ENCODE measurements around the gene USP43. TPM values are rescaled to one million over a fixed set of nuclear protein-coding genes. Genes with fewer than 3 reads are reported as not detected.

Gene USP43
- total RNA-seq, 1 donor from 2014 or later, result not detected

DNA sequence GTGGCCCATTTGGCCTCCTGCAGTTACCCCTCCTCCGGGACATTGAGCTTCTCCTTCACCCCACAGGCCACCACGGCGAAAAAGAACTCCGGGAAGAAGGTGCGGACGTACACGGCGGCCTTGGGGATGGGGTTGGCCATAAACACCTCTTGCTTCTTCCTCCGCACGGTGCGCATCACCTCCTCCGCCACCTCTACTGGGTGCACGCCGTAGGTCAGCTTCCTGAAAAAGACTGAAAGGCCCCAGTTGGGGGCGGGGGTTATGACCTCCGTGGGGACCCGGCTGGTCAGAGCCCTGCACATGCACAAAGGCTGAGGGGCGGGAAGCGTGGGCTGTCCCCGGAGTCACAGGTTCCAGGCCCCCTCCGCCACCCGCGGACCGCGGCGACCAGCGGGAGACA, 126.1 kb downstream of the USP43 start:
- H3K4me3 ChIP-seq, result no peak overlapping the region
- H3K36me3 Mint-ChIP-seq, result no peaks in the 10 kb centered on the region
- H3K27ac Mint-ChIP-seq, result no peak overlapping the region
- H3K9me3 ChIP-seq (ENCODE audit: low read depth), result no peaks in the 10 kb centered on the region
- H3K9ac ChIP-seq, result no peak overlapping the region
- peaks cover 6% of the 10 kb centered on the region for H3K9me3 Mint-ChIP-seq
- H3K4me1 ChIP-seq, result no peaks in the 10 kb centered on the region
- H3K4me3 Mint-ChIP-seq, result no peak overlapping the region
- H3F3A ChIP-seq (ENCODE audit: low read depth), result no peaks in the 10 kb centered on the region
- no peaks in the 10 kb centered on the region for H3K27me3 Mint-ChIP-seq (ENCODE audit: insufficient read depth, low read depth)
- DNase-seq (ENCODE audit: low spot score), result no peak
- no peak overlapping the region for H3K27ac ChIP-seq
- H3K79me2 ChIP-seq (ENCODE audit: low read depth), result no peaks in the 10 kb centered on the region
- no peaks in the 10 kb centered on the region for H4K20me1 ChIP-seq (ENCODE audit: low read depth)
- H3K4me1 Mint-ChIP-seq, result no peaks in the 10 kb centered on the region
- TF ChIP-seq, protein P1, sequence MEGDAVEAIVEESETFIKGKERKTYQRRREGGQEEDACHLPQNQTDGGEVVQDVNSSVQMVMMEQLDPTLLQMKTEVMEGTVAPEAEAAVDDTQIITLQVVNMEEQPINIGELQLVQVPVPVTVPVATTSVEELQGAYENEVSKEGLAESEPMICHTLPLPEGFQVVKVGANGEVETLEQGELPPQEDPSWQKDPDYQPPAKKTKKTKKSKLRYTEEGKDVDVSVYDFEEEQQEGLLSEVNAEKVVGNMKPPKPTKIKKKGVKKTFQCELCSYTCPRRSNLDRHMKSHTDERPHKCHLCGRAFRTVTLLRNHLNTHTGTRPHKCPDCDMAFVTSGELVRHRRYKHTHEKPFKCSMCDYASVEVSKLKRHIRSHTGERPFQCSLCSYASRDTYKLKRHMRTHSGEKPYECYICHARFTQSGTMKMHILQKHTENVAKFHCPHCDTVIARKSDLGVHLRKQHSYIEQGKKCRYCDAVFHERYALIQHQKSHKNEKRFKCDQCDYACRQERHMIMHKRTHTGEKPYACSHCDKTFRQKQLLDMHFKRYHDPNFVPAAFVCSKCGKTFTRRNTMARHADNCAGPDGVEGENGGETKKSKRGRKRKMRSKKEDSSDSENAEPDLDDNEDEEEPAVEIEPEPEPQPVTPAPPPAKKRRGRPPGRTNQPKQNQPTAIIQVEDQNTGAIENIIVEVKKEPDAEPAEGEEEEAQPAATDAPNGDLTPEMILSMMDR (IDR thresholded peaks at IDR 0.05), result no peak
- TF ChIP-seq EZH2phosphoT487 (IDR thresholded peaks at IDR 0.05), result no peak
- no peak for TF ChIP-seq EZH2 (IDR thresholded peaks at IDR 0.05)
- no peaks in the 10 kb centered on the region for H3K27me3 ChIP-seq
- no peaks in the 10 kb centered on the region for H3K36me3 ChIP-seq
- H2AFZ ChIP-seq (replicated peaks), result no peak overlapping the region
- H3K4me2 ChIP-seq, result no peak overlapping the region

DNA sequence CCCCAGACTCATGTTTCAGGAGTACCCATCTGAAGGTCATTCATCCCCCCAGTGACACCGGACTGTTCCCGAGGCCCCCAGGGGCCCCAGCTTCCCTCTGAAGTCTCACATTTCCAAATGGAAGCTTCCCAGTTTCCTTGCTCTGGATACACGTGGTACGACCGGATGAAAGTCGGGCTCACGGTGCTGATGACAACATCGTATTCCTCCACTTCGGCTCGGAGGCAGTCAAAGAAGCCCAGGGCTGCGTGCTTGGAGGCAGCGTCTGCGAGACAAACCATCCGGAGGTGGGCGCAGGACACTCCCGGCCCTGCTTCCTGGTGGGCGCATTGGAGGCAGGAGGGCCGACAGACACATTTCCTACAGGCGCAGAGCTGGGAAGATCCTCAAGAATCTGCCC, 127.3 kb downstream of the USP43 start:
- Mint-ChIP-seq H3K9me3 (peaks cover 9% of the 10 kb centered on the region), H3K36me3 (no peaks in the 10 kb centered on the region), H3K4me3 (no peak overlapping the region), H3K27me3 (ENCODE audit: insufficient read depth, low read depth) (no peaks in the 10 kb centered on the region), H3K4me1 (no peaks in the 10 kb centered on the region), H3K27ac (no peak overlapping the region)
- Histone ChIP-seq H2AFZ (replicated peaks) (no peak overlapping the region), H3K79me2 (ENCODE audit: low read depth) (no peaks in the 10 kb centered on the region), H3K4me3 (no peak overlapping the region), H3K4me1 (no peaks in the 10 kb centered on the region), H3K9ac (no peak overlapping the region), H3K36me3 (no peaks in the 10 kb centered on the region), H3F3A (ENCODE audit: low read depth) (no peaks in the 10 kb centered on the region), H3K27me3 (no peaks in the 10 kb centered on the region), H4K20me1 (ENCODE audit: low read depth) (no peaks in the 10 kb centered on the region), H3K4me2 (no peak overlapping the region), H3K9me3 (ENCODE audit: low read depth) (no peaks in the 10 kb centered on the region), H3K27ac (no peak overlapping the region)
- DNase-seq (ENCODE audit: low spot score), result no peak
- no peak for TF ChIP-seq EZH2 (IDR thresholded peaks at IDR 0.05)
- TF ChIP-seq, protein P1 (IDR thresholded peaks at IDR 0.05), result no peak
- TF ChIP-seq EZH2phosphoT487 (IDR thresholded peaks at IDR 0.05), result no peak

DNA sequence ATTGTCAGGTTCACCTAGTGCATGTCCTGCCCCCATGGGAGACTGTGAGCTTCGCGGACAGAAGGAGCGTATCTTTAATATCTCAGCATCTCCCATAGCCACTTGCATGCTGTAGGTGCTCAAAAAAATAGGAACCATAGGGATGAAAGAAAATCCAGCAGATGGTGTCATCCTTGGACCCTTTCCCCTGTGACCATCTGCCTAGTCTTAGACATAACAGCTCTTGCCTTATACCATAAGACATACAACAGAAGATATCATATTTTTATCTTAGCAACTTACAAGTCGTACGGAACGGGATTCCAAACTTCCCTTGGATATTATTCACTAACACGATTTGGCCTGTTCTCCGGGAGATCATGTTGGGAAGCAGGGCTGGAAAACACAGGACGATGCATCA, 131.6 kb downstream of the USP43 start:
- H3K4me3 ChIP-seq, result no peak overlapping the region
- Mint-ChIP-seq H3K4me3 (no peak overlapping the region), H3K27ac (no peak overlapping the region), H3K27me3 (ENCODE audit: insufficient read depth, low read depth) (no peaks in the 10 kb centered on the region), H3K4me1 (no peaks in the 10 kb centered on the region), H3K9me3 (peaks cover 9% of the 10 kb centered on the region), H3K36me3 (no peaks in the 10 kb centered on the region)
- H3K27me3 ChIP-seq, result no peaks in the 10 kb centered on the region
- H3K79me2 ChIP-seq (ENCODE audit: low read depth), result no peaks in the 10 kb centered on the region
- no peaks in the 10 kb centered on the region for H3K9me3 ChIP-seq (ENCODE audit: low read depth)
- TF ChIP-seq, protein P1 (IDR thresholded peaks at IDR 0.05), result no peak
- H4K20me1 ChIP-seq (ENCODE audit: low read depth), result no peaks in the 10 kb centered on the region
- no peak overlapping the region for H3K4me2 ChIP-seq
- no peaks in the 10 kb centered on the region for H3K36me3 ChIP-seq
- no peaks in the 10 kb centered on the region for H3F3A ChIP-seq (ENCODE audit: low read depth)
- no peak overlapping the region for H3K9ac ChIP-seq
- H3K27ac ChIP-seq, result no peak overlapping the region
- no peaks in the 10 kb centered on the region for H3K4me1 ChIP-seq
- H2AFZ ChIP-seq (replicated peaks), result no peak overlapping the region
- no peak for DNase-seq (ENCODE audit: low spot score)

Other genes starting within 250 kb of the USP43 start
- 63.3 and 79.7 TPM in 2 replicates for gene STX8, start 69.7 kb upstream of the USP43 start, total RNA-seq (ENCODE audit: low replicate concordance)
- not detected in 2 replicates for gene CFAP52, start 68.9 kb upstream of the USP43 start, total RNA-seq (ENCODE audit: low replicate concordance)
- not detected in 2 replicates for gene DHRS7C, start 146.1 kb downstream of the USP43 start, total RNA-seq (ENCODE audit: low replicate concordance)
- not detected in 2 replicates for gene GSG1L2, start 176.6 kb downstream of the USP43 start, total RNA-seq (ENCODE audit: low replicate concordance)
- not detected in 2 replicates for gene GLP2R, start 180.4 kb downstream of the USP43 start, total RNA-seq (ENCODE audit: low replicate concordance)

All from neural progenitor cell (in vitro differentiated cells).